Measurements from ENCODE around the gene RCBTB1.
A peak's percentile ranks its signal among the peaks of the same experiment; 100 is the strongest.
"Not testable (repeated sequence)": the region's sequence is repeated elsewhere in the genome, so short reads cannot be mapped to it uniquely, and the experiment has no call there.

Gene RCBTB1

GRCh38 chr13:49604570-49604969 is 19.2 kb upstream of the RCBTB1 start:
- no peak for DNase-seq (ENCODE audit: low spot score)

DNA sequence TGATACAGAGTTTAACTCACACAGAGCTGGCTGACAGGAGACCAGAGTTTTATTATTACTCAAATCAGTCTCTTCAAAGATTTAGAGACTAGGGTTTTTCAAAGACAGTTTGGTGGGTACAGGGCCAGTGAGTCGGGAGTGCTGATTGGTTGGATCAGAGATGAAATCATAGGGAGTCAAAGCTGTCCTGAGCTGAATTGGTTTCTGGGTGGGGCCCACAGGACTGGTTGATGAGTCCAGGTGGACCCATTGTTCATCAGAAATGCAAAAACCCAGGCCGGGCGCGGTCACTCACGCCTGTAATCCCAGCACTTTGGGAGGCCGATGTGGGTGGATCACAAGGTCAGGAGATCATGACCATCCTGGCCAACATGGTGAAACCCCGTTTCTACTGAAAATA is 17.3 kb upstream of the RCBTB1 start:
- DNase-seq (ENCODE audit: low spot score), result not testable (repeated sequence)

DNA sequence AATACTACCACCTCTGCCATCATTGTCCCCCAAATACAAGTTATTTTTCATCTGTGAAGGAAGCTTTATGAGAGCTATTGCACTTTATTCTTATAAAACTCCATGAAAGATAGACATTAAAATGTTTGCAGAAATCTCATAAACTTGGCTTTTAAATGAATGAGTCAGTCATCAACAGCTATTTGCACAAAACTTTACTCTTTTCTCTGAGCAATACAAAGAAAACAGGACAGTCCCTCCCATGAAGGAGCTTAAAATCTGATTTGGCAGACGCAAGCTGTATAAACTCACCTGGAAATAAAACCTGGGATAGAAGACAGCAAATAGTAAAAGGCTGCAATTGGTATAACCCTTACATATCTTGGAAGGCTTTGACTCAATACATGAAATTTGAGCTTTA is 16.6 kb upstream of the RCBTB1 start:
- DNase-seq (ENCODE audit: low spot score), result no peak

DNA sequence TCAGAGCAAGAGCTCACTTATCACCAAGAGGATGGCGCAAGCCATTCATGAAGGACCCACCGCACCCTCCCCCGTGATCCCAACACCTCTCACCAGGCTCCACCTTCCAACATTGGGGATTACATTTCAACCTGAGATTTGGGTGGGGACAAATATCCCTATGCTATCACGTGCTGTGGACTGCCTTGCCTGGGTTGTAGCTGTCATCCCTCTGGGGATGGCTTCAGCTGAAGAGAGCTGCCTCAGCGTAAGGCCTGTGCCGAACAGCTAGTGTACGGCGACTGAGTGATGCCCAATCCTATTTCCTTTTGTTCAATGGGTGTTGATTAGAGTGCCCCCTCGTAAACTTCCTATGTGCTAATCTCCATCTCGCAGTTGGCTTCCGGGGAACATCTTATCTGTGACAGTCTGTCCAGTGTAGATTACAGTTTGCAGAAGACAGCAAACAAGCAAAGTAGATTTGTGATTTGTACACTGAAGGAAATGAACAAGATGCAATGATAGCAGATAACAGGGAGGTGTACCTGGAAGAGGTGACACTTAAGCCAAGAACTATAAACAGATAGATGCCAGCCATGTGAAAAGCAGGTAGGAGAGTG is 11.8 kb upstream of the RCBTB1 start:
- no peak for DNase-seq (ENCODE audit: low spot score)

GRCh38 chr13:49596221-49596620 is 10.9 kb upstream of the RCBTB1 start:
- DNase-seq (ENCODE audit: low spot score), result no peak

DNA sequence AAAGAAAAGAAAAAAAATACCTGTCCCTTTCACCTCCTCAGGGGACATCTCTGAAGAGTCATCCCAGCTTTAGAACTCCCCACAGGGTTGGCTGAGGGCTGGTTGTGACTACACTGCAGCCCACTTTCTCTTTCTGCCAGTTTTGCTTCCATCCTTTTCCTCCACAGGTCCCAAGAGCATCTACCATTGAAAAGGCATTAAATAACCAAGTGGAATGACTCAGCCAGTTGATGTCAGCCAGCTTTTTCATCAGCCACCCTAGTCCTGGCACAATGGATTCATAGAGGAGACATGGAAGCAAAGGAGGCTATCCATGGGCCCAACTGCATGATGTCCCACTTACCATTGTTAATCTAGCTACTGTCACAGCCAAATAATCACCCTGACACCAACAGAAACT is 9.2 kb upstream of the RCBTB1 start:
- no peak for DNase-seq (ENCODE audit: low spot score)

- not testable (repeated sequence) for DNase-seq (ENCODE audit: low spot score)
Observed at GRCh38 chr13:49593876-49594275, 8.5 kb upstream of the RCBTB1 start.

- not testable (repeated sequence) for DNase-seq (ENCODE audit: low spot score)
Observed at GRCh38 chr13:49590714-49591113, 5.4 kb upstream of the RCBTB1 start.

- no peak for DNase-seq (ENCODE audit: low spot score)
Observed at GRCh38 chr13:49587311-49587847, 2.0 kb upstream of the RCBTB1 start.

DNA sequence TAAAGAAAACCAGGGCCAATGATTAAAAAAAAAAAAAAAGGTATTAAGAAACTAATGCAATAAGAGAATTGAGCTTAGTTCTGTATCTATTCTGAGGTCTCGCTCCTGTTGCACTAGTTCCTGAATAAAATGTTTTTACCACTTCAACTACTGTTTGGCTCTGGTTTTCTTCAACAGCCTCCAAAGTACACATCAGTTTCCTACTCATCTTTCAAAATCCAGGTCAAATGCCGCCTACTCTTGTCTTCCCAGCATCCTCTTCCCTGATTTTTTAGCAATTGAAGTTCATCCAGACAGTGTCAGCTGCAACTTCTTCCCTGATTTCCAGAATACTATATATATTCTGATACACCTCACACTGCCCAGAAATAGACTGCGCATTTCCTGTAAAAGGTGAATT is 1.4 kb upstream of the RCBTB1 start:
- no peak for DNase-seq (ENCODE audit: low spot score)

DNA sequence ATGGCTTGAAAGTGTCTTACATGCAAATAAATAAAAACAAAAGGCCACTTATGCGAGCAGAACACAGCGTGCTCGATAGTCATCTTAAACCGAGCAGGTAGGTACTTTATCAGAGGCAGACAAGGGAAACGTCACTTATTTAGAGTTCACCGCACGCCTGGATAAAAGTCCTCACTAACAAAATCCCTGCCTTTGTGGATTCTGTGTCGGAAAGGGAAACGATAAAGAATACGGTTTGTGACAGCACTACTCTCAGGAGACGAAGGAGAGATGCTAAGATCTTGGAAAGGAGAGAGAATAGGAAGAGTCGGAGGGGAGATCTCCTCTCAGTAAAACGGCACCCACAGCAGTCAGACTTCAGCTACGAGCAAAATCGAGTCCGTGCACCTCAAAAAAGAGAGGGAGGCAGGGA is 581 bp downstream of the RCBTB1 start:
- DNase-seq (ENCODE audit: low spot score), result peak; percentile 30

- DNase-seq (ENCODE audit: low spot score), result no peak
Observed at GRCh38 chr13:49580980-49581680, 4.2 kb downstream of the RCBTB1 start.

DNA sequence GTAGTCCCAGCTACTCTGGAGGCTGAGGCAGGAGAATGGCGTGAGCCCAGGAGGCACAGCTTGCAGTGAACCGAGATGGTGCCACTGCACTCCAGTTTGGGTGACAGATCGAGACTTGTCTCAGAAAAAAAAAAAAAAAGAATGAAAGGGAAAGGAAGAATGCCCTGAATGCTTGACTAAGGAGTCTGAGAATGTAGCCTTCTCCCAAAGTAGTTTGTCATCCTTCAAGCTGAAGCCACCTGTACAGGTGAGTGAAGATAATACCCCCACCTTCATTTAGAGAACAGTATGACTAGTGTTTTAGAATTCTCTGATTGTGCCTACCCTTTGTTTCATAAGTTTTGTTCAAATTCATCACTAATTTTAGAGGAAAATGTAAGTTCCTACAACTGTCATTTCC is 5.9 kb downstream of the RCBTB1 start:
- DNase-seq (ENCODE audit: low spot score), result no peak

GRCh38 chr13:49571299-49572240 is 13.8 kb downstream of the RCBTB1 start:
- no peak for DNase-seq (ENCODE audit: low spot score)

DNA sequence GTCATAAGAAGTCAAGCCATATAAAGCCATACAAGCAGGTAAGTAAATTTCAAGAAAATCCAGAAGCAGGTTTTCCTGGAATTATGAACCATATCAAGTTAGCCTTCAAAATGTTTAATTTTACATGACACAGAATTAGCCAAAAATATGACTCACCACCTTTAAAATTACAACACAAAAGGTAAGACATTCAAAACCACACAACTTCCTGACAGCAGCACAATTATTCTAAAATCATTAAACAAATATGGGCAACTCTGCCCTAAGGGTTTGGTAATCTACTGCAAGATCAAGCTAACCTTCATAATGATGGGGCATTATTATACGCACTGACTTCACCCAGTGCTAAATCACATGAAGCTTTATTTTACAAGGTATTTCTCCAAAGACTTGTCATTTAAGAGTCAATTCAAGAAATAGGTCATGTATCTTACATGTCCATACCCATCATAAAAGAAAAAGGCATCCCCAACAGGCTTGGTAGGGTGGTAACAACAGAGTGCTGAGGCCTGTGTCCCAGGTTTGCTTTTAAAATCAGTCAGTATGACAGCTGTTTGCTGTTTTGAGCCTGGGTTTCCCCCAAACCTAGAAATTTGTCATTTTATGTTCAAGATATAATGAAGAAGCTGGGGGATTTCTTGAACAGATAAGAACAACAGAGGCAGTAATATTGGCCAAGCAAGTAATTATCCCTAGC is 15.2 kb downstream of the RCBTB1 start:
- DNase-seq (ENCODE audit: low spot score), result no peak

- DNase-seq (ENCODE audit: low spot score), result no peak
Observed at GRCh38 chr13:49567491-49567890, 17.9 kb downstream of the RCBTB1 start.

GRCh38 chr13:49566461-49566860 is 18.9 kb downstream of the RCBTB1 start:
- DNase-seq (ENCODE audit: low spot score), result no peak

- not testable (repeated sequence) for DNase-seq (ENCODE audit: low spot score)
Observed at GRCh38 chr13:49565461-49565860, 19.9 kb downstream of the RCBTB1 start.

- DNase-seq (ENCODE audit: low spot score), result peak; percentile 26
Observed at GRCh38 chr13:49563516-49563915, 21.8 kb downstream of the RCBTB1 start.

DNA sequence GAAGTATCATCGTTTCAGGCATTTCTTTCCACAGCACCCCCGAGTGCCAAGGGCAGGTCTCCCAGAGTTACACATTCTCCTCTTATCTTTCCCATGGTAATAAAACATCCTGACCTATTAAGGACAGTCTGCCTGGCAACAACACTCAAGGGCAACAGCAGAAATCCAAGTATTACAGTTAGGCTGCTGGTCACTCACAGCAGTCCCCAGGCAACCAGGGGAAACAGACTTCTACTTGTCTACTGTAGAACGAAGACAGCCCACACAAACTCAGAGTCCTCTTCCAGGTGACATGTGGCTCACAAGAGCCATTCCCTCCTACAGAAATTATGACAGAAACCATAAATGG is 24.3 kb downstream of the RCBTB1 start:
- no peak for DNase-seq (ENCODE audit: low spot score)

- DNase-seq (ENCODE audit: low spot score), result no peak
Observed at GRCh38 chr13:49560270-49561061, 24.9 kb downstream of the RCBTB1 start.

All from Ammon's horn (tissue), 1 donor.